Measurements from ENCODE around the gene TMEM203.

Gene TMEM203

DNA sequence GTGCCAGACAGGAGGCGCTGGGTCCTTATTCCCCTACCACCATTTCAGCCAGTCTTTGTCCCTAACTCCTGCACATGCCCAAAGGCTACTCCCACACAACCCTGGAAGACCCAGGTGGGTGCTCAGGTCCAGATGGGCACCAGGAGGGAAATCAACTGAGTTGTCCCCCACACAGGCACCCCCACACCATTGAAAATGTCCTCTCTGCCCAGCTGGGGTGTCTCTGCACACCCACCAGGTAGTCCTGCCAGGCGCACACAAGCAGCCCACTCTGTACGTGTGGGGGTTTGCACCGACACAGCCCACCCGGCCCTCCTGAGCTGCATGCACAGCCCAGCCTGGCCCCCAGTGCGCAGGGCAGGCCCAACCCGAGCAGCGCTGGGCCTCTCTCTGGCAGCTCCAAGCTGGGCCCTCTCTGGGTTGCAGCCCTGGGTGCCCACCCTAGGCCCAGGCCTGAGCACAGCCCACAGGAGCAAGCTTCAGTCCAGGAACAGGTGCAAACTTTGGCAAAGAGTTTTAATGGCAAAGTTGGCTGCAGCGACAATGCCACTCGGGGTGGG is 14.4 kb upstream of the TMEM203 start:
- H3K4me3 ChIP-seq (ENCODE audit: low read depth, low read length), result no peak overlapping the region
- no peak overlapping the region for H3K27ac ChIP-seq (ENCODE audit: low read depth, low read length)

DNA sequence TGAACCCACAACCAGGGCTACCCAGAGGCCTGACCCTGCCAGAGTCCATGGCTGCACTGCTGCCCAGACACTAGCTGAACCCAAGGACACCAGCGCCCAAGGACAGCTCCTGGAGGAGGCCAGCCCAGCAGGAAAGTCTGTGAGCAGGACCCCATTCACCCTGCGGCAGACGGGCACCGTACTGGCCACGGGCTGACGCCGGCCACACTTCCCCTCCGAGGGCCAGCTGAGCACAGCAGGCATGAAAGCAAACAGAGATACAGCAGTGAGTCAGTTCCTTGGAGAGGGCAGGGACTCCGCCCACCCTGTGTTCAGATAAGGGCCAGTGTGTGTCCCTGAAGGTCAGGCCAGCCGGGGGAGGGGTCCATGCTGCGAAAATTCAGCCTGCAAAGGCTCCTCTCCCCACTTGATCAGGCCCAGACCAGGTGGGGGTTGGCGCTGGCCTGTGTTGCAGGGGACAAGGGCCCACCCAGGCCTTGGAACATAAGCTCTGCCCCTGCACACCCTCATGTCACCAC is 13.4 kb upstream of the TMEM203 start:
- Histone ChIP-seq H3K4me3 (ENCODE audit: low read depth, low read length) (no peak overlapping the region), H3K36me3 (ENCODE audit: control insufficient read depth, insufficient read depth, low read length) (peaks cover 30% of the 10 kb centered on the region), H3K9me3 (ENCODE audit: control insufficient read depth, insufficient read depth, low read depth, low read length) (no peaks in the 10 kb centered on the region), H3K4me1 (ENCODE audit: control insufficient read depth, insufficient read depth, low read length) (peaks cover 28% of the 10 kb centered on the region), H3K27ac (ENCODE audit: low read depth, low read length) (no peak overlapping the region; the same call in 1 of the 2 replicates), H3K27me3 (ENCODE audit: control insufficient read depth, insufficient read depth, low read length) (peaks cover 9% of the 10 kb centered on the region), H3K9ac (ENCODE audit: low read length) (no peak overlapping the region)

More for the DNA sequence above, 14.4 kb upstream of the TMEM203 start:
- H3K36me3 ChIP-seq (ENCODE audit: control insufficient read depth, insufficient read depth, low read length), result peaks cover 24% of the 10 kb centered on the region
- no peaks in the 10 kb centered on the region for H3K9me3 ChIP-seq (ENCODE audit: control insufficient read depth, insufficient read depth, low read depth, low read length)
- no peak overlapping the region for H3K9ac ChIP-seq (ENCODE audit: low read length)
- H3K4me1 ChIP-seq (ENCODE audit: control insufficient read depth, insufficient read depth, low read length), result peaks cover 28% of the 10 kb centered on the region
- peaks cover 9% of the 10 kb centered on the region for H3K27me3 ChIP-seq (ENCODE audit: control insufficient read depth, insufficient read depth, low read length)

DNA sequence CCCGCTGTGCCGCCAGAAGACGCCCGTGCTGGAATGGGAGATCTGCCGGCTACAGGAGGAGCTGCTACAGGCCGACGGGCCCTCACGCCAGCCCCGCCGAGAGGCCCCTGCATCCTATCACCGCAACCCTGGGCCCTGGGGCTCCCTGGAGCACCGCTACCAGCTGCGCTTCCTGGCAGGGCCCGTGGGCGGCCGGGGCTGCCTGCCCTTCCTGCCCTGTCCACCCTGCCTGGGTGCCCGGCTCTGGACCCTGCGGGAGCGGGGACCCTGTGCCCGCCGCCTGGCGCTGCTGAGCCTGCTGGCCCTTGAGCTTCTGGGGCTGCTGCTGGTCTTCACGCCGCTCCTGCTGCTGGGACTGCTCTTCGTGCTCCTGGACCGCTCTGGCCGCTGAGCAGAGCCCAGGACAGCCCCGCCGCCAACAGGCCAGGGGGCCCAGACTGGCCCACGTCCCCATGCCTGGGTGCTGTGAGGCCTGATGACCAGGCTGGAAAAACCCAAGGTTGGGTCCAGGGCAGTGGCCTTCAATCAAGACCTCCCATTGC is 12.8 kb upstream of the TMEM203 start:
- Histone ChIP-seq H3K4me1 (ENCODE audit: control insufficient read depth, insufficient read depth, low read length) (peaks cover 28% of the 10 kb centered on the region), H3K9ac (ENCODE audit: low read length) (peak overlapping the region; percentile 6), H3K4me3 (ENCODE audit: low read depth, low read length) (no peak overlapping the region), H3K27ac (ENCODE audit: low read depth, low read length) (no peak overlapping the region; the same call in 1 of the 2 replicates), H3K27me3 (ENCODE audit: control insufficient read depth, insufficient read depth, low read length) (peaks cover 9% of the 10 kb centered on the region), H3K36me3 (ENCODE audit: control insufficient read depth, insufficient read depth, low read length) (peaks cover 35% of the 10 kb centered on the region), H3K9me3 (ENCODE audit: control insufficient read depth, insufficient read depth, low read depth, low read length) (no peaks in the 10 kb centered on the region)

DNA sequence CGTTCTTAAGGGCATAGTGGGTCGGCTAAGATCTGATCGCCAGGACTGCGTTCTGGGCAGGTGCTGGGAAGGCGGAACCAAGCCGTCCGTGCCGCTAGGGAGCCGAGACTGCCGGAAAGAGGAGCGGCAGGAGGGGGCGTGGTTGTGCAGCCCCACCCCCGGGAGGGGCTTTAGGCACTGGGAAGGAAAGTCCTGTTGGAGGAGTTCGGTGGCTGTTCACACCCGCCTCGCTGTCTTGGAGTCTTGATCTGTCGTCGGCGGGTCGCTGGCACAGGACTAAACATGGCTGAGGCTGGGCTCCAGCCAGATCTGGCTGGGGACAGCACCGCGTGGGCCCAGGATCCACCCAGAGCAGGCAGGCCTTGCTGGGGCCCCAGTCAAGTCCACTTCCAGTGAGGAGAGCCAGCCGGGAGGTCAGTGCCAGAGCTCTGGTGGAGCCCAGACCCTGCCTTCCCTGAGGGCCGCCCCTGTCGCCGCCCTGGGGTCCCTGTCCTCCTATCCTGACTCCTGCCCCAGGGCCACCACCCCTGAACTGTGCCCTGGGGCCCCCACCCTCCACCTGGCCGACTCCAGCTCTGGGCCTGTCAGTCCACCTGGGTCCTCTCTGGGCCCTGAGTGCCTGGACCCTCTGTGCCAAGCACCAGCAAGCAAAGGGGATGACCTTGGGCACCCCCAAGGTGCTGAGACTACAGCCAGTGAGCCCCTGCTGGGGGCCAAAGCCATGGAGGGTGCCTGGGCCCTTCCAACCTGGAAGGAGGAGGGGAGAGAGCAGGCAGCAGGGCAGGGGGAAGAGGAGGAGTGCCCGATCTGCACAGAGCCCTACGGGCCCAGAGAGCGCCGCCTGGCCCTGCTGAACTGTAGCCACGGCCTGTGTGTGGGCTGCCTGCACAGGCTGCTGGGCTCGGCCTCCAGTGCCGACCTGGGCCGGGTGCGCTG is 12.1 kb upstream of the TMEM203 start:
- Histone ChIP-seq H3K36me3 (ENCODE audit: control insufficient read depth, insufficient read depth, low read length) (peaks cover 42% of the 10 kb centered on the region), H3K4me1 (ENCODE audit: control insufficient read depth, insufficient read depth, low read length) (peaks cover 22% of the 10 kb centered on the region), H3K27ac (ENCODE audit: low read depth, low read length) (no peak overlapping the region), H3K9me3 (ENCODE audit: control insufficient read depth, insufficient read depth, low read depth, low read length) (no peaks in the 10 kb centered on the region), H3K4me3 (ENCODE audit: low read depth, low read length) (peak overlapping the region; percentile 18), H3K27me3 (ENCODE audit: control insufficient read depth, insufficient read depth, low read length) (peaks cover 3% of the 10 kb centered on the region), H3K9ac (ENCODE audit: low read length) (no peak overlapping the region)

DNA sequence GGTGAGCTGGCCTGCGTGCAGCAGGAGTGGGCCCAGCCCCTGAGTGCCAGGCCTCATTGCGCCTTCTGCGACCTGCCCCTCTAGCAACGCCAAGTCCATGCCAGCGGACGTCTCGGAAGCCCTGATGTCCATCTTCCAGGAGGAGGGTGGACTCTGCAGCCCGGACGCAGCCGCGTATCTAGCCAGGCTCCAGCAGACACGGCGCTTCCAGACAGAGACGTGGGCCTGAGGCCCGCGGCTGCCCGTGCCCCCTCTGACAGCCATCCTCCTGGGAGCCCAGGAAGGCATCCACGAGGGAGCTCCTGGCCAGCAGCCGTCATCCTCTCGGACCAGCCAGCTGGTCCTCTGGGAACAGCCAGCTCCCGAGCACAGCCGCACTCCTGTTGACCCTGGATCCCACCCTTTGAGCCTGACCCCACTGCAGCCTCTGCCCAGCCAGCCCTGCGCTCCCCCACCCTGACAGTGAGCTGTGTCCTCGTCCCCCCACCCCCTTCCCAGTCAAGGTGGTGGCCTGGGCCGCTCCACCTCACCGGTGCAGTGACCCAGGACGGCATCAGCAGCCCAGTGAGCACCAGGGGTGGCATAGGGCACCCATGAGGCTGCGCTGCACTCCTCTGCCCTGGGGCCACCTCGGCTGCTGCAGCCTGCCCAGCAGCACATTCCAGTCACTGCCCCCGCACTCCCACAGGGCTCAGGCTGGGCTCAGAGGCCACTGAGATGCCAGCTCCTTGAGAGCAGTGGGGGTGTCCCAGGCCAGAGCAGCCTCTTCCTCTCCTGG is 10.9 kb upstream of the TMEM203 start:
- Histone ChIP-seq H3K4me3 (ENCODE audit: low read depth, low read length) (no peak overlapping the region), H3K4me1 (ENCODE audit: control insufficient read depth, insufficient read depth, low read length) (peaks cover 22% of the 10 kb centered on the region), H3K27me3 (ENCODE audit: control insufficient read depth, insufficient read depth, low read length) (no peaks in the 10 kb centered on the region; the same call in 1 of the 2 replicates), H3K9ac (ENCODE audit: low read length) (no peak overlapping the region), H3K27ac (ENCODE audit: low read depth, low read length) (no peak overlapping the region), H3K36me3 (ENCODE audit: control insufficient read depth, insufficient read depth, low read length) (peaks cover 44% of the 10 kb centered on the region), H3K9me3 (ENCODE audit: control insufficient read depth, insufficient read depth, low read depth, low read length) (no peaks in the 10 kb centered on the region)

DNA sequence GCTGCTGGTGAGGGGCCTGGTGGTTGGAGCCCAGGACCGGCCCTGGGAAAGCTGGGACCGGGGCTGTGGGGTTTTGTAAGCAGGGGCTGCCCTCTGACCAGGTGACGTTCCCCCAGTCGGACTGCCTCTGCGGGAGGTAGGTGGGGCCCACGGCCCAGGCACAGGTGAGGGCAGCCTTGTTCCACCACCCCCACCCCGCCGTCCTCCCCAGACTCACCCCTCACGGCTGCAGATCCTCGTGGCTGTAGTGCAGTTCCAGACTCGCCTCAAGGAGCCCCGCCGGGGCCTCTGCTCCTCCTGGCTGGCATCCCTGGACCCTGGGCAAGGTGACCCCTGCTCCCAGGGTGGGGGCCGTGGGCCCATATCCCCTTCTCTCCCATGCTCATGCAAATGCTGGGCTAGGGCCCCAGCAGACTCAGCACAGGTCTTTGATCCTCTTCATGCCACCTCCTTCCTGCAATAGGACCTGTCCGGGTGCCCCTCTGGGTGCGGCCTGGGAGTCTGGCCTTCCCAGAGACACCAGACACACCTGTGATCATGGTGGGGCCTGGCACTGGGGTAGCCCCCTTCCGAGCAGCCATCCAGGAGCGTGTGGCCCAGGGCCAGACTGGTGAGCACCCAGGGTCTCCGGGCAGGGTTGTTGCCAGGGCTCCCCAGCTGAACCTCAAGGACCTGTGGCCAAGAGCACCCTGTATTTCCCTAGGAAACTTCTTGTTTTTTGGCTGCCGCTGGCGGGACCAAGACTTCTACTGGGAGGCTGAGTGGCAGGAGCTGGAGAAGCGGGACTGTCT is 9.9 kb upstream of the TMEM203 start:
- Histone ChIP-seq H3K27ac (ENCODE audit: low read depth, low read length) (no peak overlapping the region), H3K9me3 (ENCODE audit: control insufficient read depth, insufficient read depth, low read depth, low read length) (no peaks in the 10 kb centered on the region), H3K4me1 (ENCODE audit: control insufficient read depth, insufficient read depth, low read length) (peaks cover 20% of the 10 kb centered on the region), H3K27me3 (ENCODE audit: control insufficient read depth, insufficient read depth, low read length) (no peaks in the 10 kb centered on the region), H3K4me3 (ENCODE audit: low read depth, low read length) (no peak overlapping the region), H3K36me3 (ENCODE audit: control insufficient read depth, insufficient read depth, low read length) (peaks cover 45% of the 10 kb centered on the region), H3K9ac (ENCODE audit: low read length) (no peak overlapping the region)

DNA sequence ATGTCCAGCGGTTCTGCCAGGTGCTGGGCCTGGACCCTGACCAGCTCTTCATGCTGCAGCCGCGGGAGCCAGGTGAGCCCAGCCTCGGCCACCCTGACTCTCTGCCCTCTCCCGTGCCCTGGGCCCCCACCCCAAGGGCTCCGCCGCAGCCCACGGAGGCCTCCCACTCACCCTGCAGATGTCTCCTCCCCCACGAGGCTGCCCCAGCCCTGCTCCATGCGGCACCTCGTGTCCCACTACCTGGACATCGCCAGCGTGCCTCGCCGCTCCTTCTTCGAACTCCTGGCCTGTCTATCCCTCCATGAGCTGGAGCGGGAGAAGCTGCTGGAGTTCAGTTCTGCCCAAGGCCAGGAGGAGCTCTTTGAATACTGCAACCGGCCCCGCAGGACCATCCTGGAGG is 9.2 kb upstream of the TMEM203 start:
- H3K27ac ChIP-seq (ENCODE audit: low read depth, low read length), result no peak overlapping the region
- no peaks in the 10 kb centered on the region for H3K27me3 ChIP-seq (ENCODE audit: control insufficient read depth, insufficient read depth, low read length)
- no peaks in the 10 kb centered on the region for H3K9me3 ChIP-seq (ENCODE audit: control insufficient read depth, insufficient read depth, low read depth, low read length)
- peaks cover 51% of the 10 kb centered on the region for H3K36me3 ChIP-seq (ENCODE audit: control insufficient read depth, insufficient read depth, low read length)
- peaks cover 19% of the 10 kb centered on the region for H3K4me1 ChIP-seq (ENCODE audit: control insufficient read depth, insufficient read depth, low read length)
- H3K9ac ChIP-seq (ENCODE audit: low read length), result no peak overlapping the region
- no peak overlapping the region for H3K4me3 ChIP-seq (ENCODE audit: low read depth, low read length)

DNA sequence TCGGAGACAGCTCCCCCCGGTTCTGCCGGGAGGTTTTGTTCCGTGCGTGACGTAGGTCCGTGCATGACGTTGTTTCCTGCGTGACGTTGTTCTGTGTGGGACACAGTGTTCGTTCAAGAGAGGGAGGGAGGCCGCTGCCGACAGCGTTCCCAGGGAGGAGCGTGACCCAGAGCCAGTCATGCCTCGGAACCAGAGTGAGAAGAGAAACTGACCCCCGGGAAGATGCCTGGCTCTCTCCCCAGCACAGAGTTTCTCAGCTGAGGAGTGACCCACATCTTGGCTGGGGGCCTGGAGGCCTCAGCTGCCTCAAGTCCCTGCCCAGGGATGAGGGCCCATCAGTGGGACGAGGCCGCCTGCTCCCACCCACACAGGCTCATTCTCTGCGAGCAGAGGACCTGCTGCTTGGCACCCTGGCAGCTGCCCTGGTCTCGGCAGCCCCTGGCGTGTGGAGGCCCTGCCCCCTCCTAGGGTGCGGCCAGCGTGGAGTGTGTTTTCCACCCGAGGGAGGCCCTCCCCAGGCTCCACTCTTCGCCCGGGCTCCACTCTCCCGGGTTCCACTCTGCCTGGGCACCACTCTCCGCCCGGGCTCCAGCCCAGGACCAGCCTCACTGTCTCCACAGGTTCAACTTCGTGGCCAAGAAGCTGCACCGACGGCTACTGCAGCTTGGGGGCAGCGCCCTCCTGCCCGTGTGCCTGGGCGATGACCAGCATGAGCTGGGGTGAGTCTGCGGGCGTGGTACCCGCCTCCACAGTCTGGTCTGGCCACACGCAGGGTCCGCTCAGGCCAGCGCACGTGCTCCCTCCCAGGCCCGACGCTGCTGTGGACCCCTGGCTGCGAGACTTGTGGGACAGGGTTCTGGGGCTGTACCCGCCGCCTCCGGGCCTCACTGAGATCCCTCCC is 8.0 kb upstream of the TMEM203 start:
- Histone ChIP-seq H3K36me3 (ENCODE audit: control insufficient read depth, insufficient read depth, low read length) (peaks cover 55% of the 10 kb centered on the region), H3K9me3 (ENCODE audit: control insufficient read depth, insufficient read depth, low read depth, low read length) (no peaks in the 10 kb centered on the region), H3K27ac (ENCODE audit: low read depth, low read length) (no peak overlapping the region), H3K4me1 (ENCODE audit: control insufficient read depth, insufficient read depth, low read length) (peaks cover 9% of the 10 kb centered on the region), H3K4me3 (ENCODE audit: low read depth, low read length) (no peak overlapping the region), H3K9ac (ENCODE audit: low read length) (no peak overlapping the region), H3K27me3 (ENCODE audit: control insufficient read depth, insufficient read depth, low read length) (no peaks in the 10 kb centered on the region)

DNA sequence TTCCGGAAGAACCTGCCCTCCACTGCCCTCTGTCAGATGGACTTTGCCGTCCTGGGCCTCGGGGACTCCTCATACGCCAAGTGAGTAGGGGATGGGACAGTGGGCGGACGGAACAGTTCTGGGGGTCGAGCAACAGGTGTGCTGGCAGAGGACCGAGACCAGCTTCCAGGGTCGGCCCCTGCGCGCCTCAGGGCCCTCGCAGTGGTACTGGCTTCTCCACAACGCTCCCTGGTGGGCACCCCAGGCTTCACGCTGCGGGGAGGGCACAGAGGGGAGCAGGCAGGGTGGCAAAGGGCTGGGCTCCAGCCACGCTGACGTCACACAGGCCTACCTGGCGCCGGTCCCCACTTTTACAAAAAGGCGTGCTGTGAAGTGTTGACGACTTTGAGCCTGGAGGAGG is 7.1 kb upstream of the TMEM203 start:
- Histone ChIP-seq H3K4me3 (ENCODE audit: low read depth, low read length) (no peak overlapping the region), H3K4me1 (ENCODE audit: control insufficient read depth, insufficient read depth, low read length) (peaks cover 6% of the 10 kb centered on the region), H3K27ac (ENCODE audit: low read depth, low read length) (no peak overlapping the region), H3K9me3 (ENCODE audit: control insufficient read depth, insufficient read depth, low read depth, low read length) (no peaks in the 10 kb centered on the region), H3K27me3 (ENCODE audit: control insufficient read depth, insufficient read depth, low read length) (no peaks in the 10 kb centered on the region), H3K9ac (ENCODE audit: low read length) (no peak overlapping the region), H3K36me3 (ENCODE audit: control insufficient read depth, insufficient read depth, low read length) (peaks cover 57% of the 10 kb centered on the region)

All from HUES6 (cell line).